PC-3 (cell line): ENCODE data around the gene EEF1AKMT4. TPM values are rescaled to one million over a fixed set of nuclear protein-coding genes. Genes with fewer than 3 reads are reported as not detected.

ENCODE experiments used
- ATAC-seq: fragments of 200-7000 bp; cut with Tn5 transposase; 2 replicates; pipeline ENCODE4 v1.9.1; 2020; ENCODE audit warnings: mild to moderate bottlenecking, moderate library complexity
- BruUV-seq: library from RNA; stranded (reverse); fragments of 400-500 nt; replicated peaks from 2 replicates; lab custom pipeline; 2021; lab: Mats Ljungman, UMichigan
- CTCF ChIA-PET: fragments of 300-600 bp; sonication (Branson Sonifier 250); formaldehyde crosslinking; loops from one replicate; lab custom pipeline; 2022; ENCODE audit warnings: antibody characterized with exemption; lab: Charles Lee
- POLR2A ChIA-PET: fragments of 300-600 bp; sonication (Branson Sonifier 250); formaldehyde crosslinking; loops from one replicate; lab custom pipeline; 2022; ENCODE audit warnings: antibody characterized with exemption; ENCODE audit not compliant: unreplicated experiment; lab: Charles Lee
- DNase-seq: peaks from one replicate; pipeline ENCODE4 v3.0.0-alpha.2; 2015
- H2AFZ ChIP-seq: fragments of 300-600 bp; sonication (generic); 2 replicates; pipeline ENCODE4 v1.6.0; 2016; ENCODE audit warnings: antibody characterized with exemption, low read length
- H3F3A ChIP-seq: fragments of 300-600 bp; sonication (generic); one replicate; pipeline ENCODE4 v1.6.0; 2017; ENCODE audit warnings: antibody characterized with exemption, low read length, control low read depth, mild to moderate bottlenecking; ENCODE audit not compliant: unreplicated experiment
- H3K27ac ChIP-seq: fragments of 300-600 bp; sonication (generic); 2 replicates; pipeline ENCODE4 v1.5.1; 2016; ENCODE audit warnings: mild to moderate bottlenecking, low read length
- H3K27me3 ChIP-seq: fragments of 300-600 bp; sonication (generic); 2 replicates; pipeline ENCODE4 v1.6.1; 2016; ENCODE audit warnings: low read length, mixed read lengths
- H3K36me3 ChIP-seq: fragments of 300-600 bp; sonication (generic); 2 replicates; pipeline ENCODE4 v1.6.1; 2016; ENCODE audit warnings: low read depth, mixed run types, low read length, mixed read lengths
- H3K4me1 ChIP-seq: fragments of 300-600 bp; sonication (generic); 2 replicates; pipeline ENCODE4 v1.5.1; 2016; ENCODE audit warnings: low read length; ENCODE audit not compliant: insufficient read depth
- H3K4me2 ChIP-seq: fragments of 300-600 bp; sonication (generic); 2 replicates; pipeline ENCODE4 v1.6.0; 2016; ENCODE audit warnings: low read length
- H3K4me3 ChIP-seq: fragments of 300-600 bp; sonication (generic); 2 replicates; pipeline ENCODE4 v1.5.1; 2016; ENCODE audit warnings: mild to moderate bottlenecking, low read length, mixed read lengths
- H3K79me2 ChIP-seq: fragments of 300-600 bp; sonication (generic); 2 replicates; pipeline ENCODE4 v1.6.1; 2017; ENCODE audit warnings: low read length, mixed read lengths
- H3K9ac ChIP-seq: fragments of 300-600 bp; sonication (generic); 2 replicates; pipeline ENCODE4 v1.6.0; 2016; ENCODE audit warnings: mild to moderate bottlenecking, low read length
- H3K9me2 ChIP-seq: fragments of 300-600 bp; sonication (generic); replicated peaks from 2 replicates; pipeline ENCODE4 v1.6.1; 2016; ENCODE audit warnings: mixed run types, low read length, mixed read lengths
- H3K9me3 ChIP-seq: fragments of 300-600 bp; sonication (generic); 2 replicates; pipeline ENCODE4 v1.6.1; 2016; ENCODE audit warnings: low read length, mixed read lengths
- H4K20me1 ChIP-seq: fragments of 300-600 bp; sonication (generic); 2 replicates; pipeline ENCODE4 v1.6.1; 2016; ENCODE audit warnings: low read length, mixed read lengths
- CTCF ChIP-seq: fragments of 300-600 bp; sonication (generic); conservative IDR thresholded peaks from 2 replicates; pipeline ENCODE4 v1.5.1; 2017; ENCODE audit warnings: antibody characterized with exemption, low read depth, mild to moderate bottlenecking, low read length
- EZH2 ChIP-seq: fragments of 300-600 bp; sonication (generic); IDR thresholded peaks from one replicate; pipeline ENCODE4 v1.6.1; 2017; ENCODE audit warnings: antibody characterized with exemption, mild to moderate bottlenecking, low read length; ENCODE audit not compliant: unreplicated experiment
- EZH2phosphoT487 ChIP-seq: fragments of 300-600 bp; sonication (generic); IDR thresholded peaks from 2 replicates; pipeline ENCODE4 v1.6.1; 2018; ENCODE audit warnings: mild to moderate bottlenecking, antibody characterized with exemption, low read length, borderline replicate concordance
- intact Hi-C: fragments of 100-400 bp; cut with micrococcal nuclease; formaldehyde crosslinking; loops from 2 replicates; pipeline ENCODE4 v1.9.0; 2023
- total RNA-seq: library from RNA; depleted of rRNA; stranded (reverse); fragments of >200 nt; gene quantifications from 2 replicates; pipeline ENCODE4 v1.2.3, GENCODE V29; 2014

EEF1AKMT4 gene
- total RNA-seq, 1 experiment from 2014 or later, result 27.3 TPM

- no peak for DNase-seq
- no TSS peak for BruUV-seq
- H3K27me3 ChIP-seq, result peaks cover 3% of the 10 kb centered on the region; the same call in 1 of the 2 replicates
- H3K27ac ChIP-seq, result no peak overlapping the region
- ChIA-PET POLR2A (no interaction called here), CTCF (interaction anchor here (0.6 kb wide), 1 partner anchor 17 kb away, joined by 3 read pairs; no protein-coding TSS in a partner anchor)
- H3K9me2 ChIP-seq, result no peaks in the 10 kb centered on the region
- TF ChIP-seq EZH2phosphoT487 (no peak), CTCF (no peak), EZH2 (no peak)
- H3K4me1 ChIP-seq, result no peaks in the 10 kb centered on the region
- no peaks in the 10 kb centered on the region for H4K20me1 ChIP-seq
- H3K9ac ChIP-seq, result no peak overlapping the region
- H3K36me3 ChIP-seq, result no peaks in the 10 kb centered on the region
- H3K79me2 ChIP-seq, result no peaks in the 10 kb centered on the region
- no peaks in the 10 kb centered on the region for H3K9me3 ChIP-seq
- no peak overlapping the region for H3K4me3 ChIP-seq
- intact Hi-C loops, result no loop called here
- H3F3A ChIP-seq, result no peaks in the 10 kb centered on the region
- H3K4me2 ChIP-seq, result no peak overlapping the region
- H2AFZ ChIP-seq, result no peak overlapping the region
- ATAC-seq, result no peak
Measured at GRCh38 chr3:184272269-184272668, 22.8 kb downstream of the EEF1AKMT4 start.

- no peak for DNase-seq
- H3F3A ChIP-seq, result no peaks in the 10 kb centered on the region
- CTCF ChIA-PET, result no interaction called here
- H3K9ac ChIP-seq, result no peak overlapping the region
- no peaks in the 10 kb centered on the region for H4K20me1 ChIP-seq
- no peak overlapping the region for H3K4me3 ChIP-seq
- H3K27me3 ChIP-seq, result peaks cover 9% of the 10 kb centered on the region; the same call in 1 of the 2 replicates
- no peaks in the 10 kb centered on the region for H3K36me3 ChIP-seq
- no TSS peak for BruUV-seq
- ATAC-seq, result no peak
- no peaks in the 10 kb centered on the region for H3K4me1 ChIP-seq
- intact Hi-C loops, result no loop called here
- no peak overlapping the region for H2AFZ ChIP-seq
- no peak overlapping the region for H3K27ac ChIP-seq
- no peaks in the 10 kb centered on the region for H3K9me2 ChIP-seq
- H3K9me3 ChIP-seq, result no peaks in the 10 kb centered on the region
- no peak overlapping the region for H3K4me2 ChIP-seq
- POLR2A ChIA-PET, result no interaction called here
- no peaks in the 10 kb centered on the region for H3K79me2 ChIP-seq
- no peak for TF ChIP-seq EZH2
- no peak for TF ChIP-seq CTCF
- no peak for TF ChIP-seq EZH2phosphoT487
Measured at GRCh38 chr3:184275381-184275701, 25.9 kb downstream of the EEF1AKMT4 start.

GRCh38 chr3:184275961-184276910 lies 26.8 kb downstream of the EEF1AKMT4 start, which contains the start of gene ECE2:
Gene ECE2, plus strand, starts transcription at chr3:184276022. Its CDS starts 132 bp downstream, at chr3:184276154.
- Histone ChIP-seq H4K20me1 (no peaks in the 10 kb centered on the region), H3K27me3 (peaks cover 9% of the 10 kb centered on the region; the same call in 1 of the 2 replicates), H3K4me1 (no peaks in the 10 kb centered on the region), H3K4me3 (no peak within 1 kb of the TSS), H3K4me2 (no peak within 1 kb of the TSS), H2AFZ (no peak within 1 kb of the TSS), H3K36me3 (no peaks in the 10 kb centered on the region), H3K9ac (no peak within 1 kb of the TSS), H3K79me2 (no peaks in the 10 kb centered on the region), H3K9me2 (no peaks in the 10 kb centered on the region), H3F3A (no peaks in the 10 kb centered on the region), H3K9me3 (no peaks in the 10 kb centered on the region), H3K27ac (no peak within 1 kb of the TSS)
- ChIA-PET POLR2A (no interaction called here), CTCF (no interaction called here)
- DNase-seq, result no peak
- intact Hi-C loops, result no loop called here
- TF ChIP-seq EZH2phosphoT487 (no peak), CTCF (no peak)
- no TSS peak for BruUV-seq
- no peak; the same call in 1 of the 2 replicates for ATAC-seq
